Measurements from ENCODE around the gene PIWIL1.

DNA sequence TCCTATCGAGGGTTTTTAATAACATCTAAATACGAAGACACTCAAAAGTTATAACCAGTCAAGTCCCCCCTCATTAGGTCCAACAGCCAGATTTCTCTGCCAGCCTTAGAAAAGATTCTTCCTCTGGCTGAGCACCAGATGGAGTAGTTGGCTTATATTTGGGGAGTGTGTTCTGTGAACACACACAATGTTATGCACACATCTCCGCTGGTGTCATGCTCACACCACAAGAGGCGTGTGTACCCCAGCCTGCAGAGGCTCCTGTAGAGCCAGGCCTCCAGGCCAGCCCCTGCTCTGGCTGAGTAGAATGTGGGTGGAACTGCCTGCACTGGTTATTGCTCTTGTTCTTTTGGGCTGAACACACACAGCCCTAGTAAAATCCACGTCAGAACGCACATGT lies 64.0 kb downstream of the PIWIL1 start:
- TF ChIP-seq, protein P1, sequence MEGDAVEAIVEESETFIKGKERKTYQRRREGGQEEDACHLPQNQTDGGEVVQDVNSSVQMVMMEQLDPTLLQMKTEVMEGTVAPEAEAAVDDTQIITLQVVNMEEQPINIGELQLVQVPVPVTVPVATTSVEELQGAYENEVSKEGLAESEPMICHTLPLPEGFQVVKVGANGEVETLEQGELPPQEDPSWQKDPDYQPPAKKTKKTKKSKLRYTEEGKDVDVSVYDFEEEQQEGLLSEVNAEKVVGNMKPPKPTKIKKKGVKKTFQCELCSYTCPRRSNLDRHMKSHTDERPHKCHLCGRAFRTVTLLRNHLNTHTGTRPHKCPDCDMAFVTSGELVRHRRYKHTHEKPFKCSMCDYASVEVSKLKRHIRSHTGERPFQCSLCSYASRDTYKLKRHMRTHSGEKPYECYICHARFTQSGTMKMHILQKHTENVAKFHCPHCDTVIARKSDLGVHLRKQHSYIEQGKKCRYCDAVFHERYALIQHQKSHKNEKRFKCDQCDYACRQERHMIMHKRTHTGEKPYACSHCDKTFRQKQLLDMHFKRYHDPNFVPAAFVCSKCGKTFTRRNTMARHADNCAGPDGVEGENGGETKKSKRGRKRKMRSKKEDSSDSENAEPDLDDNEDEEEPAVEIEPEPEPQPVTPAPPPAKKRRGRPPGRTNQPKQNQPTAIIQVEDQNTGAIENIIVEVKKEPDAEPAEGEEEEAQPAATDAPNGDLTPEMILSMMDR (conservative IDR thresholded peaks at IDR 0.05 in 1 of 2, IDR thresholded peaks at IDR 0.05 in 1 of 2; ENCODE audit: low read depth in 1 of 2, low read length in 2 of 2): no peak
- TF ChIP-seq EZH2 (IDR thresholded peaks at IDR 0.05; ENCODE audit: low read length, missing control alignments): no peak

Data from fibroblast of lung (primary cell).